Endothelial cell of umbilical vein (primary cell): Measurements from ENCODE around the gene KLK1. TPM values are rescaled to one million over a fixed set of nuclear protein-coding genes. Genes with fewer than 3 reads are reported as not detected.

Experiments used
- Bru-seq: library from RNA; stranded (reverse); fragments of 400-500 nt; gene quantifications from one replicate; lab custom pipeline; 2021; lab: Mats Ljungman, UMichigan
- BruChase-seq, 2 experiments: library from RNA; stranded (reverse); fragments of 400-500 nt; gene quantifications; one replicate each; lab custom pipeline; 2021; lab: Mats Ljungman, UMichigan
- BruUV-seq: library from RNA; stranded (reverse); fragments of 400-500 nt; replicated peaks from 2 replicates; lab custom pipeline; 2021; lab: Mats Ljungman, UMichigan
- CTCF ChIA-PET: fragments of 300-600, 350-600 bp; sonication (Branson Sonifier 250); formaldehyde crosslinking; loops from one replicate; lab custom pipeline; 2021; ENCODE audit warnings: antibody characterized with exemption, inconsistent platforms; lab: Charles Lee
- POLR2A ChIA-PET: fragments of 300-600, 350-600 bp; sonication (Branson Sonifier 250); formaldehyde crosslinking; loops from one replicate; lab custom pipeline; 2021; ENCODE audit warnings: antibody characterized with exemption, inconsistent platforms; lab: Charles Lee
- DNase-seq: peaks from one replicate; pipeline ENCODE4 v3.0.0-alpha.2; 2011; ENCODE audit warnings: low read depth, low spot score
- FAIRE-seq: peaks from 2 replicates; lab custom pipeline; 2011; peaks lifted over from hg19 to GRCh38; lab: Jason Lieb, UNC
- H2AFZ ChIP-seq: 2 replicates; pipeline ENCODE4 v1.6.0; 2012; ENCODE audit warnings: low read depth, low read length, control low read depth, inconsistent platforms
- H3K27ac ChIP-seq: 2 replicates; pipeline ENCODE4 v1.5.1; 2011; ENCODE audit warnings: low read depth, mild to moderate bottlenecking, control low read depth, low read length, moderate library complexity; ENCODE audit not compliant: insufficient read depth
- H3K27me3 ChIP-seq, 2 experiments: 2 replicates each; pipeline versions ENCODE4 v1.6.0 to v1.6.1; 2011; ENCODE audit warnings: low read length in 2 of 2, mixed read lengths in 1 of 2; ENCODE audit not compliant: control insufficient read depth in 2 of 2, insufficient read depth in 2 of 2
- H3K36me3 ChIP-seq, 2 experiments: 2 replicates in 1 of 2; 3 replicates in 1 of 2; pipeline ENCODE4 v1.5.1; 2011; ENCODE audit warnings: low read length in 2 of 2, mild to moderate bottlenecking in 1 of 2, moderate library complexity in 1 of 2; ENCODE audit not compliant: control insufficient read depth in 2 of 2, insufficient read depth in 2 of 2; ENCODE audit errors: extremely low read depth in 1 of 2
- H3K4me1 ChIP-seq: 3 replicates; pipeline ENCODE4 v1.5.1; 2011; ENCODE audit warnings: mild to moderate bottlenecking, low read length; ENCODE audit not compliant: control insufficient read depth, insufficient read depth; ENCODE audit errors: extremely low read depth
- H3K4me2 ChIP-seq: 2 replicates; pipeline ENCODE4 v1.6.1; 2011; ENCODE audit warnings: low read length, control low read depth, mixed read lengths; ENCODE audit not compliant: insufficient read depth
- H3K4me3 ChIP-seq, 3 experiments: fragments of 200-600 bp in 1 of 3; sonication (generic), shearing (Covaris generic) in 1 of 3; replicated peaks in 1 of 3; 2 replicates each; pipeline ENCODE4 v1.5.1; 2011 to 2016; ENCODE audit warnings: control low read depth in 3 of 3, low read length in 3 of 3, mild to moderate bottlenecking in 2 of 3, inconsistent platforms in 1 of 3, low read depth in 1 of 3, moderate library complexity in 1 of 3; ENCODE audit not compliant: insufficient read depth in 1 of 3
- H3K79me2 ChIP-seq: 2 replicates; pipeline ENCODE4 v1.6.0; 2012; ENCODE audit warnings: low read length, inconsistent platforms; ENCODE audit not compliant: control insufficient read depth, insufficient read depth
- H3K9ac ChIP-seq: replicated peaks from 2 replicates; pipeline ENCODE3; 2011; ENCODE audit warnings: low read length, control low read depth; ENCODE audit not compliant: insufficient read depth; ENCODE audit errors: extremely low read depth
- H3K9me1 ChIP-seq: replicated peaks from 3 replicates; pipeline ENCODE4 v1.6.0; 2011; ENCODE audit warnings: mild to moderate bottlenecking, low read length; ENCODE audit not compliant: control insufficient read depth, insufficient read depth; ENCODE audit errors: extremely low read depth
- H3K9me3 ChIP-seq: replicated peaks from 2 replicates; pipeline ENCODE4 v1.5.1; 2012; ENCODE audit warnings: low read length, inconsistent platforms; ENCODE audit not compliant: control insufficient read depth, insufficient read depth
- H4K20me1 ChIP-seq: replicated peaks from 2 replicates; pipeline ENCODE3; 2011; ENCODE audit warnings: mild to moderate bottlenecking, low read length; ENCODE audit not compliant: control insufficient read depth, insufficient read depth; ENCODE audit errors: extremely low read depth
- EZH2 ChIP-seq: IDR thresholded peaks from 2 replicates; pipeline ENCODE4 v1.6.1; 2012; ENCODE audit warnings: borderline replicate concordance, low read depth, mild to moderate bottlenecking, moderate library complexity, low read length, inconsistent platforms; ENCODE audit not compliant: severe bottlenecking
- FOS ChIP-seq: IDR thresholded peaks from 2 replicates; pipeline ENCODE4 v1.6.1; 2011; ENCODE audit warnings: mild to moderate bottlenecking, low read length, moderate library complexity, borderline replicate concordance; ENCODE audit not compliant: insufficient read depth
- GATA2 ChIP-seq: IDR thresholded peaks from 2 replicates; pipeline ENCODE4 v1.7.0; 2011; ENCODE audit warnings: low read depth, mild to moderate bottlenecking, moderate library complexity, mixed read lengths, low read length; ENCODE audit not compliant: insufficient read length, insufficient read depth
- JUN ChIP-seq: IDR thresholded peaks from 2 replicates; pipeline ENCODE4 v1.6.1; 2011; ENCODE audit warnings: borderline replicate concordance, low read depth; ENCODE audit not compliant: insufficient read length, insufficient read depth
- MAX ChIP-seq: IDR thresholded peaks from 2 replicates; pipeline ENCODE4 v1.6.1; 2011; ENCODE audit not compliant: insufficient read depth, insufficient read length
- MYC ChIP-seq: IDR thresholded peaks from one replicate; pipeline ENCODE4 v1.6.1; 2011; ENCODE audit warnings: mild to moderate bottlenecking, low read depth, low read length
- POLR2A ChIP-seq: IDR thresholded peaks from 2 replicates; pipeline ENCODE4 v1.6.1; 2012; ENCODE audit warnings: low read depth, mild to moderate bottlenecking, control low read depth, low read length
- POLR2AphosphoS5 ChIP-seq: IDR thresholded peaks from 2 replicates; pipeline ENCODE4 v1.6.1; 2012; ENCODE audit warnings: low read depth, mild to moderate bottlenecking, control low read depth, low read length, moderate library complexity; ENCODE audit not compliant: insufficient read depth
- dilution Hi-C: fragments of 300-500 bp; cut with MboI; formaldehyde crosslinking; loops from one replicate; pipeline ENCODE4 v1.15.0; 2019; ENCODE audit warnings: low sequenced_read_pairs; ENCODE audit not compliant: extremely low pct_ligation_motif_present
- intact Hi-C: fragments of 100-400 bp; cut with micrococcal nuclease; formaldehyde crosslinking; loops from one replicate; pipeline ENCODE4 v1.10.0; 2022
- long read RNA-seq: library from polyadenylated mRNA; stranded (forward); transcript quantifications from one replicate; pipeline ENCODE4 v2.0.0, GENCODE V29; 2021
- polyA minus RNA-seq, 3 experiments: library from RNA; depleted of rRNA, polyadenylated mRNA; stranded (reverse); fragments of >200 nt; gene quantifications; 1 replicate in 1 of 3; 2 replicates in 2 of 3; pipeline ENCODE4 v1.2.3, GENCODE V29; 2011
- polyA plus RNA-seq, 4 experiments: library from polyadenylated mRNA; depleted of rRNA in 3 of 4; stranded (reverse) in 3 of 4; unstranded in 1 of 4; fragments of >200 nt; gene quantifications; 2 replicates each; pipeline versions ENCODE4 v1.2.1 to v1.2.3, GENCODE V29; 2011 to 2012; ENCODE audit warnings: missing spikeins in 1 of 4
- total RNA-seq: library from RNA; stranded (reverse); gene quantifications from 2 replicates; pipeline ENCODE4 v1.2.3, GENCODE V29; 2021
- TF ChIP-seq, protein P1 (sequence below), 2 donors: IDR thresholded peaks; 1 replicate in 1 of 2; 2 replicates in 1 of 2; pipeline ENCODE4 v1.5.1; 2011; ENCODE audit warnings: low read length in 2 of 2, mild to moderate bottlenecking in 2 of 2, moderate library complexity in 2 of 2, control low read depth in 1 of 2, inconsistent platforms in 1 of 2, low read depth in 1 of 2; ENCODE audit not compliant: insufficient read depth in 1 of 2; ENCODE audit errors: extremely low read depth in 1 of 2

KLK1 gene
- not detected in 2 replicates for total RNA-seq
- polyA plus RNA-seq, result 0.08 TPM in 1 of 2 replicates, not detected in the other
- not detected in 2 replicates for polyA plus RNA-seq (2011; cell fraction: cytosol; rRNA removed)
- polyA plus RNA-seq (2011; cell fraction: nucleus; rRNA removed), result not detected in 2 replicates
- polyA plus RNA-seq (2012), result 0.21 and 0.59 TPM in 2 replicates
- 1.7 TPM in 1 of 2 replicates, not detected in the other for polyA minus RNA-seq
- polyA minus RNA-seq (2011; cell fraction: cytosol; rRNA and poly(A)+ RNA removed), result not detected
- not detected in 2 replicates for polyA minus RNA-seq (2011; cell fraction: nucleus; rRNA and poly(A)+ RNA removed)
- not detected for Bru-seq, nascent RNA
- BruChase-seq, experiment 1, labeled RNA remaining after a 6-hour chase, result not detected
- BruChase-seq, experiment 2, labeled RNA remaining after a 2-hour chase, result not detected
- long read RNA-seq, result 0 reads

DNA sequence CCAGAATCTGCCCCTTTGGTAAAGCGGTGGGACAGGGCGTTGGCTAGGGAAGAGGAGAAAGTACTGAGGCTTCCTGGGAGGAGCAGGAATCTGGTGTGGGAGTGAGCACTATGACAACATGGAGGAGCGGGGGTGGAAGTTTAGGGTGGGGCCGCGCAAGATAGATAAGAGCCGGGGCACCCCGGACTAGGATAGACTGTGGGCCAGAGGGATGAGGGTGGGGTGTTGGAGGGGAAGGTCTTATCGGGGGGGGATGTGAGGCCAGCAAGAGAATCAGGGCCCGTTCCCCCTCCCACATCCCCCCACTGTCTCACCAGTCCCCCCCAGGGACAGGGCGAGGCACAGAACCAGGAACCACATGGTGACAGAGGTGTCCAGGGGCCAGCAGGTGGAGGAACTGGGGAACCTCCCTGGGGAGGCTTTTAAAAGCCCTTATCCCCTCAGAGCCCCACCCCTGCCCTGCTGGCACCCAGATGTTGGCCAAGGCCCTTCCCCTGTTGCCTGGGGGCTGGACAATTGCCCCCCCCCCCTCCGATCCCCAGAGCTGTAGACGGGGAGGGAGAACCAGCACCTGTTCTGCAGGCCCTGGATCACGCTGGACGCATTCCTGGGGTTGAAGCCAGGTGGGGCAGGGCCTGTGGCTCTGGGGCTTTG, at the start of gene KLK1:
Gene KLK1 (minus strand): TSS at position 399 of the 654 bp plus-strand sequence. CDS start 39 bp downstream, at position 360.
- intact Hi-C loops, result no loop called here
- no peaks in the 10 kb centered on the region for H3K79me2 ChIP-seq
- BruUV-seq, result no TSS peak
- no peaks in the 10 kb centered on the region for H3K9me3 ChIP-seq
- DNase-seq (no peak), FAIRE-seq (no peak)
- TF ChIP-seq GATA2 (no peak), JUN (no peak), FOS (no peak), MYC (no peak), MAX (no peak), POLR2A (no peak), POLR2AphosphoS5 (no peak), EZH2 (no peak)
- TF ChIP-seq, protein P1, sequence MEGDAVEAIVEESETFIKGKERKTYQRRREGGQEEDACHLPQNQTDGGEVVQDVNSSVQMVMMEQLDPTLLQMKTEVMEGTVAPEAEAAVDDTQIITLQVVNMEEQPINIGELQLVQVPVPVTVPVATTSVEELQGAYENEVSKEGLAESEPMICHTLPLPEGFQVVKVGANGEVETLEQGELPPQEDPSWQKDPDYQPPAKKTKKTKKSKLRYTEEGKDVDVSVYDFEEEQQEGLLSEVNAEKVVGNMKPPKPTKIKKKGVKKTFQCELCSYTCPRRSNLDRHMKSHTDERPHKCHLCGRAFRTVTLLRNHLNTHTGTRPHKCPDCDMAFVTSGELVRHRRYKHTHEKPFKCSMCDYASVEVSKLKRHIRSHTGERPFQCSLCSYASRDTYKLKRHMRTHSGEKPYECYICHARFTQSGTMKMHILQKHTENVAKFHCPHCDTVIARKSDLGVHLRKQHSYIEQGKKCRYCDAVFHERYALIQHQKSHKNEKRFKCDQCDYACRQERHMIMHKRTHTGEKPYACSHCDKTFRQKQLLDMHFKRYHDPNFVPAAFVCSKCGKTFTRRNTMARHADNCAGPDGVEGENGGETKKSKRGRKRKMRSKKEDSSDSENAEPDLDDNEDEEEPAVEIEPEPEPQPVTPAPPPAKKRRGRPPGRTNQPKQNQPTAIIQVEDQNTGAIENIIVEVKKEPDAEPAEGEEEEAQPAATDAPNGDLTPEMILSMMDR (IDR thresholded peaks at IDR 0.05; ENCODE audit: extremely low read depth in 1 of 2, insufficient read depth in 1 of 2, low read depth in 1 of 2, low read length in 2 of 2), result no peak
- H4K20me1 ChIP-seq, result no peaks in the 10 kb centered on the region
- no peaks in the 10 kb centered on the region for H3K4me1 ChIP-seq
- H3K4me3 ChIP-seq, result no peak within 1 kb of the TSS
- no peaks in the 10 kb centered on the region for H3K36me3 ChIP-seq
- dilution Hi-C loops, result no loop called here
- H3K27ac ChIP-seq, result no peak within 1 kb of the TSS
- POLR2A ChIA-PET, result no interaction called here
- no peaks in the 10 kb centered on the region for H3K9me1 ChIP-seq
- no peak within 1 kb of the TSS for H3K9ac ChIP-seq
- H3K27me3 ChIP-seq, result peaks cover 21% of the 10 kb centered on the region in 2 experiments
- H2AFZ ChIP-seq, result no peak within 1 kb of the TSS
- no peak within 1 kb of the TSS for H3K4me2 ChIP-seq
- CTCF ChIA-PET, result no interaction called here
